Forelimb muscle (tissue), 1 donor: ENCODE results near the gene HDAC4. TPM values are rescaled to one million over a fixed set of nuclear protein-coding genes. Genes with fewer than 3 reads are reported as not detected.

ENCODE experiments used
- DNase-seq: peaks from one replicate; pipeline ENCODE4 v3.0.0-alpha.2; 2013; ENCODE audit warnings: low read depth
- polyA plus RNA-seq: library from polyadenylated mRNA; unstranded; fragments of 120-200 nt; gene quantifications from one replicate; pipeline ENCODE4 v1.2.1, GENCODE V29; 2013; ENCODE audit not compliant: insufficient read length

The HDAC4 gene
- polyA plus RNA-seq, 1 donor: 12.6 TPM

DNA sequence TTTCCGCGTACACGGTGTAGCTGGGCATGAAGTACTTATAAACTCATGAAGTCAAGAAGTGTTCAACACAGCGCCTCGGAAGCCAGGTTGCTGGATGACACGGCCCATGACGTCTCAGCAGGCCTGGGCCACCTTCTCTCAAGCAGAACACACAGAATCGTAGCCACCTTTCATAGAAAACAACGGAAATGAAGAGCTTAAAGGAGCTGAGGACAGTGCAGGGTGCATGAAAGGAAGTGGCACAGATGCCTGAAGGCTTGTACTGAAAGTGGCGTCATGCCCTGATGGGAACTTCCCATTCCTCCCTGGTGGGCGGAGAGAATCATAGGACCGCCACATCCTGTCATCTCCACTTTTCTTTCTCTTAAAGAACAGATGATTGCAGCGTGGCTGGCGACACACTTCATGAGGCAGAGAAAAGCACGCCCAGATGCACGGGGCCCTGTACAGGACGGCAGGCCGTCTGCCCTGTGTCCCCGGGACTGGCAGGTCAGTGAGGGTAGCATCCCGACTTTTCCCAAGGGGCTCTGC, 31.1 kb downstream of the HDAC4 start:
- no peak for DNase-seq

DNA sequence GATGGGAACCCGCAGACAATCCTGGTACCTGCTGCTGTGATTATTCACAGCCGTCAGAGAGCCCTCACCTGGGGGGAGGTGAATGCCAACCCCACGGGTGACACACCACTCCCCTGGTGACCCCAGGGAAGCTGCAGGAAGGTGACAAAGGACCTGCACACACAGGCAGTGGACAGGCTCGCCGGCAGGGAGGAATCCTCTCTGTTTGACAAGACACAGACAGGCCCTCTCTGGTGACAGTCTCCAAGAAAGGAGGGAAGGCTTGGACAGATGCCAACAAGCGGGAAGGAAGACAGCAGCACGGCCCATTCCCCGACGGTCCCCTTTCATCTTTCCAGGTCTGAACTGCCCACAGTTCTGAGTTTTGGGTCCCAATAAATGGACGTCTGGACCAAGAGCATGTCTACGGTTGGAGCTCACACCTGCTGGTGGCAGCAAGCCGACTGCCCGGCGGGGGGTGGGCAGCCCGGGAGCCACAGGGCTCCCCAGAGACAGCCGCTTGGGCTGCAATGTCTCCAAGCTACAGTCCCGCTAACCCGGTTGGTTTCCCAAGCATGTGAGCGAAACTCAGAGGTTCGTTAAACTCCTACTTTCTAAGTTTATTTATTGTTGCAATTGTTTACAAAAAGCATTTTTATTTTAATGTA, 31.8 kb downstream of the HDAC4 start:
- DNase-seq: no peak

DNA sequence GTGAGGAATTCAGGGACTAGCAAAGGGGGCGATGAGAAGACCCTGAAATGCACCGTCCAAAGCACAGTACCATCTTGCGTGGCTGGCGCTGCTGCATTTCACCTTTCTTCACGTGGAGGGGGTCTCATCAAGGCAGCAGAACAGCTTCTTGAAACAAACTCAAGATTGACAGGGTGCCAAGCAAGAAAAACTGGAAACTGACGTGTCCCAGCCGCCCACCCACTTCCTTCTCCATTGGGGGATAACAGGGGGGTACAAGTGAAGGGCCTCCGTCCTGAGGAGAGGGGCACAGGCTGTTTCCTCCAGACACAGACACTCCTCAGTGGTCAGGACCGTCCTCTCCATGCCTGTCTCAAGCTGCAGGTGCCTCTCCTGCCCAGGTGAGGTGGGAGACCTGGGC, 32.5 kb downstream of the HDAC4 start:
- DNase-seq: no peak

DNA sequence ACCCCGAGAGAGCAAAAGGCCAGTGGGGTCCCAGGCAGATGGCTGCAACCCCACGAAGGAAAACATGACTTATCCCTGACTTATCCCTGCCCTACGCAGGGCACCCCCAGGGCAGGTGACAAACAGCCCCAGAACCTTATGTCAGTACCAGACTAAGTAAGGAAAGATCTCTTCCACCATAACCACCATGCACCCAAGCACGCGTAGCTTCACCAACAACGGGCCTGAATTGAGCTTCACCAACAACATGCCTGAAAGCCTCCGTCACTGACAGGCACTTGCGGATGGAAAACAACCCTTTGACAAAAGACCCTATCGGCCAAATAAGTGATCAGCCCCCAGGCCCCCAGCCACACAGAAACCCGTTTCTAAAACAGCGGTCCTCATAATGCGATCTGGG, 34.1 kb downstream of the HDAC4 start:
- DNase-seq: no peak

DNA sequence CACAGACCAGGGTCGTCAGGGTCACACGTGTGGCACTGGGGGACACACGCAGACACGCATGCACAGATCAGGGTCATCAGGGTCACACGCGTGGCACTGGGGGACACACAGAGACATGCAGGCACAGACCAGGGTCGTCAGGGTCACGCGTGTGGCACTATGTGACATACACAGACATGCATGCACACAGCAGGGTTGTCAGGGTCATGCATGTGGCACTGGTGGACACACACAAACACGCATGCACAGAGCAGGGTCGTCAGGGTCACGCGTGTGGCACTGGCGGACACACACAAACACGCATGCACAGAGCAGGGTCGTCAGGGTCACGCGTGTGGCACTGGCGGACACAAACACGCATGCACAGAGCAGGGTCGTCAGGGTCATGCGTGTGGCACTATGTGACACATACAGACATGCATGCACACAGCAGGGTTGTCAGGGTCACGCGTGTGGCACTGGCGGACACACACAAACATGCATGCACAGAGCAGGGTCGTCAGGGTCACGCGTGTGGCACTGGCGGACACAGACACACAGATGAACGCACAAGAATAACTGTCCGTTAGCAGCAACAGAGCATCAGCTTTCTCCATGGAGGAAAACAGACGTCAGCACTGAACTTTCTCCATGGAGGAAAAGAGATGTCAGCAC, 34.9 kb downstream of the HDAC4 start:
- DNase-seq: no peak

DNA sequence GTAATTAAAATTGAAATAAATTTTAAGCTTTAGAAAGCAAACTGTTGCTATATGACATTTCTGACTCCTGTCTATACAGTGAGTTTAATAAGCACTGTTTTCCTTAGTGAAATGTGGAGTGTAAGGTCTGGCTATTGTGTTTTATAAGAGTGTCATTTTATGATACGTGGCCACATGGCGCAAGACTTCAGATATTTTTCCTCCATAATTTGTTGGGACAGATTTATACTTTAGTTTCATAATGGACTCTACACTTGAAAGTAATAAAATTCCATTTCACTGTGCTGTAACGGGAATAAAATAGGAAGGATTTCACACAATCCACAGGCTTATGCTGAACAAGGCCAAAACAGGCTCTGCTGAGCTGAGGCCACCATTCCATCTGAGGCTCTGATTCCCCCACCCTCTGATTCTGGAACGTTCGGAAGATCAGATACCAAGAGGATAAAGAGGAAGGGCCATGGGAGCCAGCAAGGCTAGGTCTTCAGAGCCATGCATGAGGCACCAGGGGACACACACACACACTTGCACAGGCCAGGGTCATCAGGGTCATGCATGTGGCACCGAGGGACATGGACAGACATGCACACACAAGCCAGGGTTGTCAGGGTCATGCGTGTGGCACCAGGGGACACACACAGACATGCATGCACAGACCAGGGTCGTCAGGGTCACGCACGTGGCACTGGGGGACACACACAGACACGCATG, 35.6 kb downstream of the HDAC4 start:
- DNase-seq: no peak

DNA sequence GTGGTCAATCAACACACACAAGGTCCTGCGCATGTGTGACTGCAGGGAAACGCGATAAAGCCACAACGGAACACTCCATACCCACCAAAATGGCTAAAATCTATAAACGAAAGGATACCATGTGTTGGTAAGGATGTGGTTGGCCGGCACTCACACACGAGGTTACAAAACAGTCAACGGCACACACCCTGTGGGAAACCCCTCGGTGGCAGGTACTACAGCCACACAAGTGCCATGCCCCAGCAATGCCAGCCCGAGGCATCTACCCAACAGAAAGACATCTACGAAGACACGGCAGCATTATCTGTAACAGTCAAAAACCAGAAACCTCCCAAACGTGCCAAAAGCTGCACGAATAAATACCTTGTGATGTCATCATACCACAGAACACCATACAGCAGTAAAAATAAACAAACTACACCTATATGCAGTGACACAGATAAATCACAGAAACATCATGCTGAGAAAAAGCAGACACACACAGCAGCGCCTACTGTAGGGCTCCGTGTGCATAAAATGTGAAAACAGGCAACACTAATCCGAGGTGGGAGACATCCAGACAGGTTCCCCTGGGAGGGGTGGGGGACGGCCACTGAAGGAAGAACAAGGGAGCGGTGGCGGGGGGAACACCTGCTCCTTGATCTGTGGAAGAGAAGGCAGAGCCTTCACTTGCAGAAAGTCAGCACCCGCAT, 36.7 kb downstream of the HDAC4 start:
- DNase-seq: no peak

DNA sequence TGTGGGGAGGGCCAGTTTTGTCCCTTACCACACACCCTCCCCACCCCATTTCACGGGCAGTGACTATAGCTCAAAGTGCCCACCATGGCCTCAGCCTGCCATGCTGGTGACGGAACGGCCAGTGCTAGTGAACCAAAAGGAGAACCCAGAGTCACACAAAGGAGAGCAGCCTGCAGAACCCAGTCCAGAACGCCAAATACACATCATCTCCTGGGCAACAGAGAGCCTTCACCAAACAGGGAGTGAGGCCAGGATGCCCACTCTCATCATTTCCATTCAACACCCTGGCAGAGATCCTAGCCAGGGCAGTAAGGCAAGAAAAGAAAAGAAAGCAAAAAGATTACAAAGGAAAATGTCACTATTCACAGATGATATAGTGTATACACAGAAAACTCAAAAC, 38.3 kb downstream of the HDAC4 start:
- no peak for DNase-seq

DNA sequence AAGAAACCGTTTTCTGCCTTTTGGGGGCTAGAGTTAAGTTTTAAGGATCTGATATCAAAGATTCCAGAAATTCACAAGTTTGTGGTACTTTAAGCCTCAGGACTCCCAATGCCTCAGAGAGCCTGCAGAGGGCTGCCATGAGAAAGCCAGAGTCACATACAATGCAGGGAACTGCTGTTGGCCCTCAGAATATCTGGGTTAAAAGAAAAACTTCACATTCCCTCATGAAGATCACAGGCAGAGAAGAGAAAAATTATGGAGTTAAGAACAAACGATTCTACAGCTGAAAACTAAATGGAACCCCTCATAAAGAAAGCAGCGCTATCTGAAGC, 39.5 kb downstream of the HDAC4 start:
- no peak for DNase-seq

DNA sequence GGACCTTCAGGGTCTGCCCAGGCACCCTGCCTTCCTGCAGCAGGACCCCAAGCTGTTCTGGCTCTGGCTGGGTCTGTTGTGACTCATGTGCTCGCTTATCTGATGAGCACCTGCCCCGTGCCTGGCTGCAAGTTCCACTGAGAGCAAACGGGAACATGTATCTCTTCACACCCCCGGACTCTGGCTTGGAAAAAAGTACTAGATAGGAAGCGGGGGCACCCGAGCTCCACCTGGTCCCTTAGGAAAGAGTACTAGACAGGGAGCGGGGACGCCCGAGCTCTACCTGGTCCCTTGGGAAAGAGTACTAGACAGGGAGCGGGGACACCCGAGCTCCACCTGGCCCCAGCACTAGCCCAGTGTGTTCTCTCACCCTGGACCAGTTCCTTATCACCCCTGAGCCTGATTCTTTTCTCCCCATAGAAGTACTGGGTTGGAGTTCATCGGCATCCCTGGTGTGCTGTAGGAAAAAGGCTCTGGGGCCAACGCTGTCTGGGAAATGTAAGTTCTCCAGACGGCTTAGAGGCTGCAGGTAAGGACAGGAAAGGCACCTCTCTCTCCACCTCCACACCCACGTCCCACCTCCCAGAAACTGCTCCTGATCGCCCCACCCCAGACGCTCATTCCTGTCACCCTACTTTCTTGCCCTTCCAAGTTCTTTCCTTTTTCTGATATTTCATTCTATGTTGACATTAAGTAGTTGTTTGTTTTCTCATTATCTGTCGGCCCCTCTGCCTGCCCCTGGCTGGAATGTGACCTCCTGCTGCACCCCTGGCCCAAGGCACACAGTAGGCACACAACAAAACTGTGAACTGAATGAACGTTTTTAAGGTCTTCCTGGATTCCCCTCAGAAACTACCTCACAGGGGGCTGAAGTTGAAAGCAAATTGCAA, 40.2 kb downstream of the HDAC4 start:
- no peak for DNase-seq

DNA sequence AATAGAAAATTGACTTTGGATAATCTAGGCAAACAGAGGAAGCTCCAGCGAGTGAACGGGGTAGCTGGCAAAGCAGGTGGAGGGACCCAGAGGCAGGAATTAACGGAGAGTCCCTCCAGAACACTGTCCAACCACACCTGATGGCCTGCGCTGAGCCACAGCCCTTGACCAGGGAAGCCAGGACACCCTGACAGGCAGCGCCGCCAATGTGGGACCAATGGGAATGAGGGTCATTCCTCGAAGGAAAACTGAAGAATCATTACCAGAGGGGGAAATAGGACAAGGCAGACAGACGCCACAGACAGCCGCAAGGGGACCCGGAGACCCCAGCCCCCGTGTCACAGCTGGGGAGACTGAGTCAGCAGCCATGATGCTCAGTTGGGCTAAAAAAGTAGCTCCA, 40.8 kb downstream of the HDAC4 start:
- DNase-seq: no peak

DNA sequence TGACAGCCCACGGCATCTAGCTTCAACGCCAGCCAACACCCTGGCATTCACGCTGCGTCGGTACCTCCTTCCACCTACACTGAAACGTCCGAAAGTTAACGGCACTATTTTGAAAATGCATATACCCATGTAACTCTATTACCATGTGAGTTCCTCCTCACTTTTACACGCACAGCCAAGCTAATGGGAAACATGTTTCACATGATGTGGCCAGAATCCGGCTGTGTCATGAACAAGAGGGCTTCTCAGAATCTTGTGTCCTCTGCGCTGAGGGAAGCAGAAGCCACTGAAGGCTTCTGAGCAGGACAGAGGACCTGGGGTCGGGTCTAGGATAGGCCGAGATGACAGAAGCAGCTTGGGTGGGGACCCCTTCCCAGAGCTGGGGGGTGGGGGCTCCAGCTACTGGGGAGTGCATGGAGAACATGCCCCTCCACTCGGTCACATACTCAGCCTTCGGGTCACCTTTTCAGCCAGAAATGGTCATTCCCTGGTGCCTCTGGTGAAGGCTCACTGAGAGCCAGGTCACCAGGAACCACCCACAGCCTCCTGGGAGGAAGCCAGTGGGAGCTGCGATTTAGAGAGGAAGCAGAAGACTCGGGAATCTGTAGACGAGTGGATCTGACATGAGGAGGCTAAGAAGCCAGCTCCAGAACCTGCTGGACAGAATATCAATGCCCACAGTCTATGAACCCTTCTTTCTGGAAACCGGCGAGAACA, 41.5 kb downstream of the HDAC4 start:
- no peak for DNase-seq

DNA sequence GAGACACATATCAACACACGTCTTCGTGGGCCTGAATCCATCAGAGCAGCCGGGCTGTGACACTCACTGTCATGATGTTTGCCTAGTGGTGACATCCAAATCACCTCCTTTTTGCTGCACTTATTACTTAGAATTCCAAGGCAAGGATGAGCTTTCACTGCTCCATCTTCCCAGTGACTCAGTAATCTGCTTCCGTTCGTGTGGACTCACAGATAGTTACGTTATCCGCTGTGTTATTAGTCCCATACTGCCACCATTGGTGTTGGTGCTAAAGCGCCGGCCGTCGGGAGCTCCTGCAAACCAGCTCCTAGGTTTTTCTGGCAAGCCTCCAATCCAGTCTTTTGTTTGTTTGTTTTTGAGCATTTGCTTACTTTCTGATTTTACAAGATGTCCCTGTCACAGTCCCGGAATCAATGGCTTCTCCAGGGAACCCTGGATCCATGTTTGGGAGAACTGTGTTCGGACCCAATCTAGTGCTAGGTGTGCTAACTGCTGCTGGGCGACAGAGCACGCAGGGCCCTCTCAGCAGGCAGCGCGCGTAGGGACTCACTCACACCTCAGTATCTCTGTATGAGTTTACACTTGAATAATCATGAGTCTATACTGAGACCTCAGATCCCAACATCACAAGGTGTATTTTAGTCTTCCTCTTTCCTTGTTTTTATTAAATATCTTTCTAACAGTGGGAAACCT, 42.6 kb downstream of the HDAC4 start:
- no peak for DNase-seq

DNA sequence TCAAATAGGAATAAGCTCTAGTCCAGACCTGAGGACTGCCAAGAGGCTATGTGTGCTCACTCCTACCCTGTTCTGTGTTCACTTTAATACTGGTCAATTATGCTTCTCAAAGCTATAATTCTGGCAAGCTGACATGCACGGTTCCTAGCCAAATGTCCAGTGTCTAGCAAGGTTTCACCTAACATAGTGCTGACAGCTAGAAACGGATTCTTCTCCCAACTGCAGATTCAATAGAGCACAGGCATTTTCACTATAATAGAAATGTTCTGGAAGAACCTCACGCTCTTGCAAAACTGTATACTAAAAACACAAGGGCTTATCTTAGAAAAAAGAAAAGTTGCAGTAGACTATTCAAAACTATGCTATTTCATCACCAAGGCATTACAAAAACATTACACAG, 45.1 kb downstream of the HDAC4 start:
- DNase-seq: no peak

DNA sequence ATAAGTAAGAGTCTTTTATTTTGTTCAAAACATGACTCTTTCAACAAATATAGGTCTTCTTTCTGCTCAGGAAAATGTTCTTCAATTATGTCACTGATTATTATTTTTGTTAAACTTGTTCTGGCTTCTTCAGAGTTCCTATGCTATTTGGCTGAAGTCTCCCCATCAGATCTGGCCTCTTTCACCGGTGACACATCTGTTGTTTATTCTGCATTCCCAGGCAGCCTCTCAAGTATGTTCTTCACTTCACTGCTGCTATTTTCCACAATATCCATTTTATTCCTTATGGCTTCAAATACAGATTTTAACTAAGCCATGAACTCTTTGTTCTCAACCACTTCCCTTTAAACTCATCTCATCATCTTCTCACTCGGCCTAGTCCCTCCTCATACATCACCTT, 45.7 kb downstream of the HDAC4 start:
- peak; percentile 60 for DNase-seq

DNA sequence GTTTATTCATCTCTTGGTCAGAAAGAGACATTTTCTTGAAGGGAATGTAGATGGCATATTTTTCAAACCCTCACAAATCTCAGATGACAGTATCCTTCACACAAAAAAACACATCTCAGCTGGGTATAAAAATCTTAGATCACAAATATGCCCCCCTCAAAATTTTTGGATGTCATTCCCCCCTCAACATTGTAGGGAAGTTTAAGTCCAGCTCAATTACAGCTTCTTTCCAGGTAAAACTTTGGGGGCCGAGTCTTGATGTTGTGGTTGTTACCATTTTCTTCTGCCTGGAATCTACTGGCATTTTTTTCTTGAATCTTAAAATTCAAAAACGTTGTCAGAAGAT, 46.1 kb downstream of the HDAC4 start:
- DNase-seq: no peak

DNA sequence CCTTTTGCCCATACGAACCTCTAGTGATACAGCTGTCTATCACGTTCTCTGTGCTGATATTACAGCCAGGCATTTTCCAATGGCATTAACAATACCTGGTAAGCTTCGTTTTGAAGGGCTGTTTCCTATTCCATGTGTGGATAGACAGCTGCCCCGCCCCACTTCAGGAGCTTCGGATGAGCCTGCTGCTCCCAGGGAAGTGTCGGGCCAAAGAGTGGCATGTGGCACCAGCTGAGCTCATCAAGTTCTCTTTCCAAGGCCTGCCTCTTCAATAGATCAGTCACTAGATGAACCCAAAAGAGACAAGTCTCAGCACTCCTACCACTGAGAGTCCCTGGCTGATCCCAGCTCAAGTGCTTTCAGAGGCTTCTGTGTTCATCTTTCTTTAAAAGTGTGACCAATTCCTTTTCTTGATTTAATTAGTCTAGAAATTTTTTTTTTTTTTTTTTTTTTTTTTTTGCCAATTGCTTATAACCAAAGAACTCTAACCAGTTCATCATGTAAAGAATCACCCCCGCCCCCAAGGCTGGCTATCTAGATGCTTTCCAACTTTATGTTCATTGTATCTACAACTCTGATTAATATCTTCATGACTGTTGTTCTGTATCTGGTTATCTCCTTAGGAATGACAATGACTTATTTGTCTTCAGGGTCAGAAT, 46.6 kb downstream of the HDAC4 start:
- DNase-seq: no peak

DNA sequence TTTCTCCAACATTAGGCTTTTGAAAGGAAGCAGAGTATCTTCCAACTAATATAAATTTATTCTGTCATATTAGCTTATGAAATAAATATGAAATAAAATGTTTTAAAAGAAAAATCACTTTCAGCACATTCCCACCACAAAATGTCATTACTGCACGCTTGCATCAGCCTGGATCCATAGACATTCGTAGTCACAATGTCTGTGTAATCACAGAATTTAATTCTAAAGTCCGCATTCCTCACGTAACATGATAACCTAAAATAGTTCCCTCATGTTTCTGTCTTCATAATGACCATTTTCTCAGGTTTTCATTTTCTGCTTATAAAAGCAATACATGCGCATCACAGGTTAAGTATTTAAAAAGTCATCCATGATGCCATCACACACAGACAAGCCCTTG, 47.1 kb downstream of the HDAC4 start:
- no peak for DNase-seq

DNA sequence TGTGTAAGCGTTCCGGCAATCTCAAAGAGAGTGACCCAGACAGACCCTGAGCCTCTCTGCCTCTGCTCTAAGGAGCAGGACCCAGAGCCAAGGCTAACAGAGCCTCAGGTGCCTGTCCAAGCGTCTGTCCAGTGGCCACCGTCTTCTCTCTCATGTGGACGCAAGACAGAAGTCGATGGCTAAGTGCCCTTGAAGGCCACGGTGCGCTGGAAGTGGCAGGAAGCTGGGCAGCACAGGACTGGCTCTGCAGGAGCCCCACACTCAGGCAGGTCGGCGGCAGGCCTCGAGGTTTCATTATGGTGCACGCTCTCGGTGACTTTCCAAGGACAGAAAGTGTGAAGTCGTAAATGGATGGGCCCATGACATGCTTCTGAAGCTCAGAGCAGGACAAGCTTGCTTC, 49.1 kb downstream of the HDAC4 start:
- no peak for DNase-seq
